ENCODE data around the gene LRRK2. TPM values are rescaled to one million over a fixed set of nuclear protein-coding genes. Genes with fewer than 3 reads are reported as not detected.

The LRRK2 gene
- total and polyA plus RNA-seq, 2 of the 8 experiments (the other 6 are each of a cell fraction or from before 2014, with no cell fraction given), result 0.06 to 0.13 TPM

GRCh38 chr12:40382217-40382616, 157.4 kb downstream of the LRRK2 start:
- H3K27ac ChIP-seq (ENCODE audit: low read depth, low read length), result no peak overlapping the region
- H3K23me2 ChIP-seq (ENCODE audit: low read depth, low read length), result no peaks in the 10 kb centered on the region
- no peaks in the 10 kb centered on the region for H3K79me1 ChIP-seq (ENCODE audit: low read depth, low read length)
- no peaks in the 10 kb centered on the region for H3K36me3 ChIP-seq (ENCODE audit: control insufficient read depth in 2 of 4, insufficient read depth in 4 of 4, low read length in 3 of 4)
- H3K14ac ChIP-seq (ENCODE audit: insufficient read length), result no peak overlapping the region
- no peak overlapping the region for H2AK5ac ChIP-seq (ENCODE audit: low read depth, low read length)
- H4K91ac ChIP-seq (replicated peaks; ENCODE audit: insufficient read length, low read length), result no peak overlapping the region
- no peak overlapping the region for H3K23ac ChIP-seq (ENCODE audit: insufficient read length)
- H3K4me1 ChIP-seq (replicated peaks in 1 of 4; ENCODE audit: control insufficient read depth in 3 of 4, insufficient read depth in 4 of 4, low read length in 3 of 4), result no peaks in the 10 kb centered on the region
- H2AFZ ChIP-seq (ENCODE audit: low read length), result no peak overlapping the region
- no peaks in the 10 kb centered on the region for H4K20me1 ChIP-seq (replicated peaks in 1 of 2; ENCODE audit: control insufficient read depth in 1 of 2, insufficient read depth in 2 of 2, low read length in 2 of 2)
- no peaks in the 10 kb centered on the region for H3K79me2 ChIP-seq (ENCODE audit: control insufficient read depth in 1 of 2, insufficient read depth in 2 of 2, low read length in 2 of 2)
- no peak for DNase-seq (ENCODE audit: low read depth in 1 of 2, low spot score in 2 of 2)
- H2BK15ac ChIP-seq (ENCODE audit: low read length), result no peak overlapping the region
- H2BK120ac ChIP-seq (replicated peaks; ENCODE audit: low read depth, low read length), result no peak overlapping the region
- H3K9ac ChIP-seq (replicated peaks in 1 of 4; ENCODE audit: extremely low read depth in 1 of 4, low read depth in 3 of 4, low read length in 3 of 4), result no peak overlapping the region
- ChIA-PET CTCF (ENCODE audit: partially characterized antibody) (no interaction called here), POLR2A (ENCODE audit: partially characterized antibody) (interaction anchor here (0.7 kb wide), 1 partner anchor 170 kb away, joined by 3 read pairs; no protein-coding TSS in a partner anchor)
- 85% methylated on average over 1 of the region's 1 CpG; no CpG with 5 or more reads in 1 of the 2 experiments for WGBS, 2 experiments (ENCODE audit: extremely low coverage in 1 of 2, insufficient coverage in 1 of 2, insufficient read length in 1 of 2, insufficient replicate concordance in 2 of 2, low coverage in 1 of 2, low lambda C conversion rate in 2 of 2, missing lambda C conversion rate in 1 of 2)
- H2BK5ac ChIP-seq (ENCODE audit: low read depth, low read length), result no peak overlapping the region
- no peaks in the 10 kb centered on the region for H3K27me3 ChIP-seq (replicated peaks in 1 of 4; ENCODE audit: control insufficient read depth in 3 of 4, extremely low read depth in 1 of 4, insufficient read depth in 3 of 4, low read length in 3 of 4)
- no peak overlapping the region for H3K18ac ChIP-seq (ENCODE audit: extremely low read depth, low read length)
- H3K4me3 ChIP-seq (ENCODE audit: extremely low read depth in 1 of 4, insufficient read depth in 2 of 4, low read depth in 3 of 4, low read length in 4 of 4), result no peak overlapping the region
- H2BK12ac ChIP-seq (ENCODE audit: low read depth, low read length), result no peak overlapping the region
- H2BK20ac ChIP-seq (ENCODE audit: low read length), result no peak overlapping the region
- H3K4ac ChIP-seq (replicated peaks; ENCODE audit: insufficient read length, low read depth, low read length), result no peak overlapping the region
- H4K8ac ChIP-seq (ENCODE audit: extremely low read depth, insufficient read depth, low read length), result no peak overlapping the region
- no peak for FAIRE-seq
- no peaks in the 10 kb centered on the region for H3K9me3 ChIP-seq (ENCODE audit: insufficient read depth in 2 of 2, low read depth in 1 of 2, low read length in 1 of 2)
- H3K56ac ChIP-seq (replicated peaks; ENCODE audit: insufficient read length, low read depth, low read length), result no peak overlapping the region
- no peak overlapping the region for H4K5ac ChIP-seq (ENCODE audit: insufficient read length, low read depth, low read length)
- no peak overlapping the region for H3K4me2 ChIP-seq (ENCODE audit: insufficient read depth in 1 of 2, low read depth in 2 of 2, low read length in 2 of 2)
- no peak for TF ChIP-seq RBBP5 (IDR thresholded peaks at IDR 0.05; ENCODE audit: borderline replicate concordance, low read depth, low read length)
- no peak for TF ChIP-seq KDM1A (IDR thresholded peaks at IDR 0.05; ENCODE audit: borderline replicate concordance, low read length)
- no peak for TF ChIP-seq CHD2 (IDR thresholded peaks at IDR 0.05; ENCODE audit: low read length)
- TF ChIP-seq BACH1 (IDR thresholded peaks at IDR 0.05; ENCODE audit: low read length), result no peak
- no peak for TF ChIP-seq TCF12 (IDR thresholded peaks at IDR 0.05; ENCODE audit: low read depth, low read length)
- no peak for TF ChIP-seq POLR2AphosphoS5 (IDR thresholded peaks at IDR 0.05; ENCODE audit: low read depth, low read length)
- no peak for TF ChIP-seq CTCF (IDR thresholded peaks at IDR 0.05; ENCODE audit: control extremely low read depth in 1 of 3, insufficient read depth in 1 of 3, low read depth in 1 of 3, low read length in 3 of 3)
- no peak for TF ChIP-seq EP300 (IDR thresholded peaks at IDR 0.05; ENCODE audit: borderline replicate concordance in 1 of 2, low read depth in 2 of 2, low read length in 2 of 2)
